ENCODE data around the gene PLEKHA4.
"Not testable (repeated sequence)": the region's sequence is repeated elsewhere in the genome, so short reads cannot be mapped to it uniquely, and the experiment has no call there.

Gene PLEKHA4, protein sequence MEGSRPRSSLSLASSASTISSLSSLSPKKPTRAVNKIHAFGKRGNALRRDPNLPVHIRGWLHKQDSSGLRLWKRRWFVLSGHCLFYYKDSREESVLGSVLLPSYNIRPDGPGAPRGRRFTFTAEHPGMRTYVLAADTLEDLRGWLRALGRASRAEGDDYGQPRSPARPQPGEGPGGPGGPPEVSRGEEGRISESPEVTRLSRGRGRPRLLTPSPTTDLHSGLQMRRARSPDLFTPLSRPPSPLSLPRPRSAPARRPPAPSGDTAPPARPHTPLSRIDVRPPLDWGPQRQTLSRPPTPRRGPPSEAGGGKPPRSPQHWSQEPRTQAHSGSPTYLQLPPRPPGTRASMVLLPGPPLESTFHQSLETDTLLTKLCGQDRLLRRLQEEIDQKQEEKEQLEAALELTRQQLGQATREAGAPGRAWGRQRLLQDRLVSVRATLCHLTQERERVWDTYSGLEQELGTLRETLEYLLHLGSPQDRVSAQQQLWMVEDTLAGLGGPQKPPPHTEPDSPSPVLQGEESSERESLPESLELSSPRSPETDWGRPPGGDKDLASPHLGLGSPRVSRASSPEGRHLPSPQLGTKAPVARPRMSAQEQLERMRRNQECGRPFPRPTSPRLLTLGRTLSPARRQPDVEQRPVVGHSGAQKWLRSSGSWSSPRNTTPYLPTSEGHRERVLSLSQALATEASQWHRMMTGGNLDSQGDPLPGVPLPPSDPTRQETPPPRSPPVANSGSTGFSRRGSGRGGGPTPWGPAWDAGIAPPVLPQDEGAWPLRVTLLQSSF

GRCh38 chr19:48868114-48868886, at the start of gene PLEKHA4:
TSS of gene PLEKHA4 (minus strand) at chr19:48868617. CDS start at chr19:48867620, 997 bp downstream.
- peak; percentile 68 for DNase-seq

DNA sequence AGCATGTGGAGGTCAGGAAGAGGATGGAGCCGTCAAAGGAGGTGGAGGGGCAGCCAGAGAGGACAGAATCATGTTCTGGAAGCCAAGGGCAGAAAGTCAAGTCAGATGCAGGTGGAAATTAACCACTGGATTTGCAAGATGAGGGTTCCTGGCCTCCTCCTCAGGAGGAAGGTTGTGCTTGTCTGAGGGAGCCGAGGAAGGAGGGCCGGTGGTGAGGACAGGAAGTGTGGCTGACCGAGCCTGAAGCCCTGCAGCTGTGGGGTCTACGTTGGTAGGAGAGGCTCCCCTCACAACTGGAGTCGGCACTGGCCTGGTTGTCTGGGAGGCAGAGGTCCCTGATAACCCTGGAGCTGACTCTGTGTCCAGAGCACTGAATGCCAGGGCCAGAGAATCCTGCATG, 49.7 kb upstream of the PLEKHA4 start:
- no peak for DNase-seq

DNA sequence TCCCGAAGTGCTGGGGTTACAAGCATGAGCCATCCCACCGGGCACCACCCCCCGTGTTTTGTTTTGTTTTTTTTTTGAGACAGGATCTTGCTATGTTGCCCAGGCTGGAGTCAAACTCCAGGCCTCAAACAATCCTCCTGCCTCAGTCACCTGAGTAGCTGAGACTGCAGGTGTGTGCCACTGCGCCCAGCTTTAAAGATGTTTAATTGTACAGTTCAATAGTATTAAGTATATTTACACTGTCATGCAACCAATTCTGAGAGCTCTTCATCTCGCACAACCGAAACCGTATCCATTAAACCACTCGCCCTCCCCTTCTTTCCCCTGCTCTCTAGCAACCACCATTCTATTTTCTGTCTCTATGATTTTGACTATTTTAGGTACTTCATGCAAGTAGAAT, 47.3 kb upstream of the PLEKHA4 start:
- DNase-seq = no peak

GRCh38 chr19:48914181-48914580, 45.8 kb upstream of the PLEKHA4 start:
- DNase-seq = no peak

DNA sequence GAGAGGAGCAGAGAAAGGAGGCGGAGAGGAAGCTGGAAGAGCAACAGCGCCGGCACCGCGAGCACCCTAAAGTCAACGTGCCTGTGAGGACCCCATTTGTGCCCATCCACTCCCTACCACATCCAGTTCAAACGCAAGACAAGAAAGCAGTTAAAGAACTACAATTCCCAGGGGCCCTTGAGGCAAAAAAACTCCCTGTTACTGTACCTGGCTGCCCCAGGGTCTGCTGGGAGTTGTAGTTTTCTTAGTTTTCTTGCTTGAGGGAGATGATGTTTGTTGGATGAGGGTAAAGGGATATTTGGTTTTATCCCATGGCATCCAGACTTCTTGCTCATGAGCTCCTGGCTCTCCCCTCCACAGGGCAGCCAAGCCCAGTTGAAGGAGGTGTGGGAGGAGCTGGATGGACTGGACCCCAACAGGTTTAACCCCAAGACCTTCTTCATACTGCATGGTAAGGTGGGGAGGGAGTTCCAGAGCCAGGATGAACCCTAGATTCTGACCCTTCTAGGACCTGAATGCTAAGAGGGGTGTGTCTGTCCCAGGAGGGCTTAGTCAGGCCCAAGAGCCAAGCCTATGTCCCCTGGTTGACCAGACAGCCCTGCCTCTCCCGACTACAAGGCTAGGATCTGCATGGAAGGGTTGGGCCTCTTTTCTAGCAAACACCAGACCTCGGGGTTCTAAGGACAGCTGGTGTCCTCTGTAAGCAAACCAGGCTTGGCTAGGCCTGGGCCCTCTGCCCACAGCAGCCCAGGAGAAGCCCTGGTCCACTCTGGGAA, 44.9 kb upstream of the PLEKHA4 start:
- no peak for DNase-seq

- DNase-seq = no peak
These were observed 42.4 kb upstream of the PLEKHA4 start for GRCh38 chr19:48910803-48911202.

DNA sequence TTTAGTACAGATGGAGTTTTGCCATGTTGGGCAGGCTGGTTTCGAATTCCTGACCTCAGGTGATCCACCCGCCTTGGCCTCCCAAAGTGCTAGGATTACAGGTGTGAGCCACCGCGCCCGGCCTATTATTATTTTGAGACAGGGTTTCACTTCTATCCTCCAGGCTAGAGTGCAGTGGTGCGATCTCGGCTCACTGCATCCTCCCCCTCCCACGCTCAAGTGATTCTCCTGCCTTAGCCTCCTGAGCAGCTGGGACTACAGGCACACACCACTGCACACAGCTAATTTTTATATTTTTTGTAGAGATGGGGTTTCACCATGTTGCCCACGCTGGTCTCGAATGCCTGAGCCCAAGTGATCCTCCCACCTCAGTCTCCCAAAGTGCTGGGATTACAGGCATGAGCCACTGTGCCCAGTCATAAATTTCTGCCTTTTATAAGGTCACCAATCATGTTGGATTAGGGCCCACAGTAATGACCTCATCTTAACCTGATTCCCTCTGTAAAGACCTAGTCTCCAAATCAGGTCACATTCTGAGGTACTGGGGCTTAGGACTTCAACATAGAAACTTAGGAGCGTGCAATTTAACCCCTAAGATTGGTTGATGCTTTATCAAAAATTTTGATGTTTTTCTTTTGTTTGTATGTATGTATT, 41.1 kb upstream of the PLEKHA4 start:
- DNase-seq = not testable (repeated sequence)

DNA sequence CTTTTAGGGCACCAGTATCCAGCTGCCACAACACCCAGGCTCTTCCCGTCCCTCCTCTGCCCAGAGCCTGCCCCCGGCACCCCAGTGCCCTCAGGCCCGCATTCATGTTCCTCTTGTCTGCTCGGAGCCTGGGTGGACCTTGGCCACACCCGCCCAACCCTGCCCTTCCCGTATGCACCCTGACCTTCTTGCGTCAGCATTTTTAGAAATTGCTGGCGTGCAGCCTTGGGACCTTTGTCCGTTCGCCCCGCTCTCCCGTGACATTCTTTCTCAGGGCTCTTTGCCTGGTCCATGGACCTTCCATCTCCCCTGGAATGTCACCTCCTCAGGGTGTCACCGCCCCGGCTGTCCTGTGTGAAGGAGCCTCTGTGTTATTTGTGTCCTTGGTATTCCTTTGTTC, 39.3 kb upstream of the PLEKHA4 start:
- DNase-seq = peak; percentile 36

GRCh38 chr19:48906324-48906723, 37.9 kb upstream of the PLEKHA4 start:
- no peak for DNase-seq

GRCh38 chr19:48905664-48906063, 37.2 kb upstream of the PLEKHA4 start:
- DNase-seq = no peak

- DNase-seq = not testable (repeated sequence)
These were observed 35.4 kb upstream of the PLEKHA4 start for GRCh38 chr19:48903788-48904187.

DNA sequence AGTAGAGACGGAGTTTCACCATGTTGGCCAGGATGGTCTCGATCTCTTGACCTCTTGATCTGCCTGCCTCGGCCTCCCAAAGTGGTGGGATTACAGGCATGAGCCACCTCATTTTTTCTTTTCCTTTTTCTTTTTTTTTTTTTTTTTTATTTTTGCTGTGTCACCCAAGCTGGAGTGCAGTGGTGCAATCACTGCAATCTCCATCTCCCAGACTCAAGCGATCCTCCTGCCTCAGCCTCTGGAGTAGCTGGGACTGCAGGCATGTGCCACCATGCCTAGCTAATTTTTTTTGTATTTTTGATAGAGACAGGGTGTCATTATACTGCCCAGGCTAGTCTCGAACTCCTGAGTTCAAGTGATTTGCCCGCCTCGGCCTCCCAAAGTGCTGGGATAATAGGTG, 33.9 kb upstream of the PLEKHA4 start:
- DNase-seq = not testable (repeated sequence)

GRCh38 chr19:48900477-48901406, 32.3 kb upstream of the PLEKHA4 start:
- DNase-seq = peak; percentile 54

DNA sequence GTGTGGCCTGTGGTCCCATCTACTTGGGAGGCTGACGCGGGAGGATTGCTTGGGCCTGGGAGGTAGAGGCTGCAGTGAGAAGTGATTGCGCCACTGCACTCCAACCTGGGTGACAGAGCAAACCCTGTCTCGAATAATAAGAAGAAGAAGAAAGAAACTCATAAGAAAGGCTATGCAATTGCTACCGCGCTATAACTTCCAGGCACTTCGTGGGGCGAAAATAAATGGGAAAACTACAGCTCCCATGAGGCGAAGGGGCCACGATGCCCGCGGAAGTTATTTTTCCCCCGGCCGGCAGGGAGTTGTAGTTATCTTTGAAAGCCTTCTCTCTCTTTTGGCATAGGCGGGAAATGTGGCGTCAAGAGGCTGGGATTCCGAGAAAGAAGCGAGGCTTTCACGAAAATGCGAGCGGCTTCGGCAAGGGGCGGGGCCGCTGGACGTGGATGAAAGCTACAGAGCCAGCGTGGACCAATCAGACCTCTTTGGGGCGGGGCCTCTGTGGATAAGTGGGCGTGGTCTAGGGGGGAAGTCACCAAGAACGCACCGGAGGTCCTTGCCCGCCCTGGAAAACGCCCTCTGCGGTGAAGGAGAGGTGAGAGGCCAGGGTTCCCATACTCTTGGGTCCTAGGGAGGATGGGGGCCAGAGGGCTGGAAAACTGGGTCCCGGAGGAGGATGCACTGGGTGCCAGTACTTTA, 31.5 kb upstream of the PLEKHA4 start, which contains the start of gene NUCB1:
TSS of gene NUCB1 (plus strand) at position 532 of the 696 bp plus-strand sequence. CDS start 485 bp downstream, outside the sequence.
- DNase-seq = peak; percentile 100

DNA sequence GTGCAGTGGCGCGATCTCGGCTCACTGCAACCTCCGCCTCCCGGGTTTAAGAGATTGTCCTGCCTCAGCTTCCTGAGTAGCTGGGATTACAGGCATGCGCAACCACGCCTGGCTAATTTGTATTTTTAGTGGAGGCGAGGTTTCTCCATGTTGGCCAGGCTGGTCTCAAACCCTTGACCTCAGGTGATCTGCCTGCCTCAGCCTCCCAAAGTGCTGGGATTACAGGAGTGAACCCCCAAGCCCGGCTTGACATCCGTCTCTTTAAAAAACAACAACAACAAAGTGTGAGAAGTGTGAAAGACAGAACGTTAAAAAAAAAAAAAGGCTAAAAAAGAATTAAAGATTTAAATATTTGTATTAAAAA, 31.0 kb upstream of the PLEKHA4 start:
- DNase-seq = not testable (repeated sequence)

GRCh38 chr19:48897181-48897580, 28.8 kb upstream of the PLEKHA4 start:
- DNase-seq = no peak

GRCh38 chr19:48896191-48896720, 27.8 kb upstream of the PLEKHA4 start:
- no peak for DNase-seq

DNA sequence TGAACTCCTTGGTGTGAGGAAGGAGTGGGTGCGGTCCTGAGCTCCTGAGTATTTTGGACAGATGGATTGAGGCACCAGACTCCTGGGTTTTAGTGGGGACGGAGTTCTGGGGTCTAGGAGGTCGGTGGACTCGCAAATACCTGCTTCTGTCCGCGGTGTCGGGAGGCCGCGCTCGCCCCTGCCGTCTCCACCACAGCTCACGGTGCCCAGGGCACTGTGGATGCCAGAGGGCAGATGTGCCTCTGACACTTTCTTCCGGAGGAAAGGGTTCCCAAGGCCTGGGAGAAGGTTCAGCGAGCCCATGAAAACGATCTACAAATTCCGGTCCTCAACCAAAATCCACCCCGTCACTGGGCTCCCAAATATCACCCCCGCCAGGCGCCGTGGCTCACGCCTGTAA, 26.8 kb upstream of the PLEKHA4 start:
- no peak for DNase-seq

- DNase-seq = no peak
These were observed 22.1 kb upstream of the PLEKHA4 start for GRCh38 chr19:48890551-48890950.

GRCh38 chr19:48889496-48889895, 21.1 kb upstream of the PLEKHA4 start:
- DNase-seq = not testable (repeated sequence)

Data from suppressor macrophage treated with lipopolysaccharide for 4 hours (primary cell).